ENCODE measurements around the gene PRDX2. TPM values are rescaled to one million over a fixed set of nuclear protein-coding genes. Genes with fewer than 3 reads are reported as not detected.
A peak's percentile ranks its signal among the peaks of the same experiment; 100 is the strongest.

The PRDX2 gene
- total RNA-seq, 1 experiment from 2014 or later: 746 TPM

DNA sequence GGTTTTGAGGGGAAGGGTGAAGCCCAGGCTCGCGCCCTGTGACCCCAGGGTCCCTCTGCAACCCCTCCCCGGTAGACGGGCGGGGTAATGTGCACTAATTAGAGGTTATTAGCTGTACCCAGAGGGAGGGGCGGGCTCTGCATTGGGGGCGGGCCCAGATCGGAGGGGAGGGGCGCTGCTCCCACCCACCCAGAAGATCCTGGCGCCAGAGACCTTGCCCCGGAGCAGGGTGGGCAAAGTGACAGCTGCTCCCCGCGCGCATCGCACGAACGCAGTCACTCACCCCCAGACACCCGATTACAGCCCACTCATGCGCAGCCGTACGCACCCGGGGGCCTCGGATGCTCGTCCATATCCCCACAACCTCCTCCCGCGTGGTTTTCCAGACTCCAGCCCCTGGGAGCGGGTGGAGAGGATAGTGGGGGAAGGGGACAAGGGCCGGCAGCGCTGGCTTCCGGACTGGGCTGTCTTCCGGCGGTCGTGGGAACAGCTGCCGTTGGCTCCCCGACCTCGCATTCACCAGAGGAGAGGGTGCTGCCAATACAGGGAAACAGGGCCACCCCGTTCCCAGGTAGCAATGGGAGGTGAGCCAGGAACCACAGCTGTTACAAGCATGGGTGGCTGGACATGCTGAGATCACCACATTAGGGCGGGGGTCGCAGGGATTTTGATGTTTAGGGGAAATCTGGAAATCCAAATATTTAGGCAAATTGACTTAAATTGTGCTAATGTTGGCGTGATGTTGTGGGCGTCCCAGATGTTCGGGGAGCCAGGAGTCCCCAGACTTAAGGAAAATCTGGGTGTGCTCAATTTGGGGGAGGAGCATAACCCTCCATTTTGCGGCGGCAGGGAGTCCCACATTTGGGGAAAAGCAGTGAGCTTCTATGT lies 23.3 kb downstream of the PRDX2 start:
- Histone ChIP-seq H3K4me2 (ENCODE audit: low read length) (peak overlapping the region; percentile 89), H3K27me3 (ENCODE audit: low read length) (no peaks in the 10 kb centered on the region), H3K9me2 (replicated peaks; ENCODE audit: low read length) (no peaks in the 10 kb centered on the region), H3F3A (ENCODE audit: low read length, unreplicated experiment) (peaks cover 5% of the 10 kb centered on the region), H3K27ac (ENCODE audit: low read length) (peak overlapping the region; percentile 33; the same call in 1 of the 2 replicates), H3K9me3 (ENCODE audit: low read length) (no peaks in the 10 kb centered on the region), H3K4me1 (ENCODE audit: insufficient read depth, low read length) (peaks cover 44% of the 10 kb centered on the region), H3K36me3 (ENCODE audit: low read depth, low read length) (no peaks in the 10 kb centered on the region), H3K9ac (ENCODE audit: low read length) (peak overlapping the region; percentile 59), H3K79me2 (ENCODE audit: low read length) (no peaks in the 10 kb centered on the region), H4K20me1 (ENCODE audit: low read length) (no peaks in the 10 kb centered on the region), H2AFZ (ENCODE audit: low read length) (peak overlapping the region; percentile 86), H3K4me3 (ENCODE audit: low read length) (peak overlapping the region; percentile 68)
- TSS peak; percentile 44 for BruUV-seq (replicated peaks)
- POLR2A ChIA-PET (ENCODE audit: unreplicated experiment): interaction anchor here (0.6 to 1.4 kb wide), 3 partner anchors 13 to 95 kb away, joined by 8 to 17 read pairs (median 11); partner anchors contain the start of gene JUNB
- CTCF ChIA-PET: interaction anchor here (0.6 to 1.3 kb wide), 6 partner anchors 11 to 1403 kb away, joined by 3 to 6 read pairs (median 4); no protein-coding TSS in a partner anchor
- peak; percentile 58 for DNase-seq
- peak; percentile 23 for ATAC-seq
- intact Hi-C loops (cut with micrococcal nuclease): loop anchor here (5.0 kb wide), 1 partner anchor 69 kb away; no protein-coding TSS in a partner anchor
- TF ChIP-seq EZH2phosphoT487 (IDR thresholded peaks at IDR 0.05; ENCODE audit: borderline replicate concordance, low read length) (no peak), EZH2 (IDR thresholded peaks at IDR 0.05; ENCODE audit: low read length, unreplicated experiment) (no peak)
- TF ChIP-seq, protein P1, sequence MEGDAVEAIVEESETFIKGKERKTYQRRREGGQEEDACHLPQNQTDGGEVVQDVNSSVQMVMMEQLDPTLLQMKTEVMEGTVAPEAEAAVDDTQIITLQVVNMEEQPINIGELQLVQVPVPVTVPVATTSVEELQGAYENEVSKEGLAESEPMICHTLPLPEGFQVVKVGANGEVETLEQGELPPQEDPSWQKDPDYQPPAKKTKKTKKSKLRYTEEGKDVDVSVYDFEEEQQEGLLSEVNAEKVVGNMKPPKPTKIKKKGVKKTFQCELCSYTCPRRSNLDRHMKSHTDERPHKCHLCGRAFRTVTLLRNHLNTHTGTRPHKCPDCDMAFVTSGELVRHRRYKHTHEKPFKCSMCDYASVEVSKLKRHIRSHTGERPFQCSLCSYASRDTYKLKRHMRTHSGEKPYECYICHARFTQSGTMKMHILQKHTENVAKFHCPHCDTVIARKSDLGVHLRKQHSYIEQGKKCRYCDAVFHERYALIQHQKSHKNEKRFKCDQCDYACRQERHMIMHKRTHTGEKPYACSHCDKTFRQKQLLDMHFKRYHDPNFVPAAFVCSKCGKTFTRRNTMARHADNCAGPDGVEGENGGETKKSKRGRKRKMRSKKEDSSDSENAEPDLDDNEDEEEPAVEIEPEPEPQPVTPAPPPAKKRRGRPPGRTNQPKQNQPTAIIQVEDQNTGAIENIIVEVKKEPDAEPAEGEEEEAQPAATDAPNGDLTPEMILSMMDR (conservative IDR thresholded peaks at IDR 0.05; ENCODE audit: low read depth, low read length): no peak

DNA sequence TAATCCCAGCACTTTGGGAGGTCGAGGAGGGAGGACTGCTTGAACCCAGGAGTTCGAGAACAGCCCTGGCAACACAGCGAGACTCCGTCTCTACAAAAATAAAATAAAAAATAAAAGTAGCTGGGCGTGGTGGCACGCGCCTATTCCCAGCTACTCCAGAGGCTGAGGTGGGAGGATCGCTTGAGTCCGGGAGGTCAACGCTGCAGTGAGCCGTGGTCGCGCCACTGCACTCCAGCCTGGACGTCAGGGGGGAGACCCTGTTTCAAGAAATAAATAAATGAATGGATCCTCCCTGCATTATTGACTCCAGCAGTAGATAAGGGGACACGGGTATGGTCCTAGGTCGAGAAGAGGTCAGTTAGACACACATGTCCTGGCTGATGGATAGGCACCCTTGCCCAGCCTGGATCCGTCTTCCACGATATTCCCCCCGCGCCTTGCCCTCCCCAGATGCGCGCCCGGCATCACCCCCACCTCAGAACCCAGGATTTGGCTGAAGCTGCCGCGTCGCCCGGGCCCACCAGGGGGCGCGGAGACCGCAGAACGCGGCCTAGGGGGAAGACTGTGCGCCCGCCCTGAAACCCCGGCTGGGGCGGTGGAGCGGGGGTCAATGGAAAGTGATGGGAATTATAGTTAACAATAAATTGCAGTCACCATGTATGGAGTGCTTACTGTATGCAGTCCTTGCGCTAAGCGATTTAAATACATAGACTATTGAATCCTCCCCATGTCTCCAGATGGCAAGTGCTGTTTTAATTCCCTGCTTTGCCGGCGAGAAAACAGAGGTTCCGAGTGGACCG lies 24.2 kb downstream of the PRDX2 start:
- Histone ChIP-seq H3K27ac (ENCODE audit: low read length) (peak overlapping the region; percentile 33; the same call in 1 of the 2 replicates), H2AFZ (ENCODE audit: low read length) (peak overlapping the region; percentile 86), H3K36me3 (ENCODE audit: low read depth, low read length) (no peaks in the 10 kb centered on the region), H3K27me3 (ENCODE audit: low read length) (no peaks in the 10 kb centered on the region), H3K9ac (ENCODE audit: low read length) (peak overlapping the region; percentile 59), H3K9me2 (replicated peaks; ENCODE audit: low read length) (no peaks in the 10 kb centered on the region), H3K4me3 (ENCODE audit: low read length) (peak overlapping the region; percentile 68), H3K79me2 (ENCODE audit: low read length) (no peaks in the 10 kb centered on the region), H3F3A (ENCODE audit: low read length, unreplicated experiment) (peaks cover 4% of the 10 kb centered on the region), H3K9me3 (ENCODE audit: low read length) (no peaks in the 10 kb centered on the region), H3K4me1 (ENCODE audit: insufficient read depth, low read length) (peaks cover 36% of the 10 kb centered on the region), H4K20me1 (ENCODE audit: low read length) (no peaks in the 10 kb centered on the region), H3K4me2 (ENCODE audit: low read length) (peak overlapping the region; percentile 89)
- no TSS peak for BruUV-seq (replicated peaks)
- ATAC-seq: peak; percentile 55
- ChIA-PET CTCF (interaction anchor here (0.6 to 1.3 kb wide), 10 partner anchors 11 to 334 kb away, joined by 3 to 6 read pairs (median 4); no protein-coding TSS in a partner anchor), POLR2A (ENCODE audit: unreplicated experiment) (interaction anchor here (0.6 to 1.4 kb wide), 2 partner anchors 14 to 96 kb away, joined by 11 to 17 read pairs; partner anchors contain the start of gene JUNB)
- TF ChIP-seq, protein P1 (conservative IDR thresholded peaks at IDR 0.05; ENCODE audit: low read depth, low read length): peak; percentile 99
- TF ChIP-seq EZH2 (IDR thresholded peaks at IDR 0.05; ENCODE audit: low read length, unreplicated experiment): no peak
- intact Hi-C loops (cut with micrococcal nuclease): loop anchor here (1.0 to 5.0 kb wide), 2 partner anchors 19 to 70 kb away; no protein-coding TSS in a partner anchor
- peak; percentile 89 for DNase-seq

Data from PC-3 (cell line).